Daoy (cell line): ENCODE measurements around the gene SNED1. TPM values are rescaled to one million over a fixed set of nuclear protein-coding genes. Genes with fewer than 3 reads are reported as not detected.

Experiments
- DNase-seq: peaks from one replicate; pipeline ENCODE4 v3.0.0-alpha.2; 2015; ENCODE audit warnings: low read depth
- total RNA-seq: library from RNA; depleted of rRNA; stranded (reverse); fragments of >200 nt; shearing (Covaris generic); gene quantifications from 2 replicates; pipeline ENCODE4 v1.2.3, GENCODE V29; 2014

SNED1 gene
- total RNA-seq, 1 experiment from 2014 or later, result 0.06 TPM

DNA sequence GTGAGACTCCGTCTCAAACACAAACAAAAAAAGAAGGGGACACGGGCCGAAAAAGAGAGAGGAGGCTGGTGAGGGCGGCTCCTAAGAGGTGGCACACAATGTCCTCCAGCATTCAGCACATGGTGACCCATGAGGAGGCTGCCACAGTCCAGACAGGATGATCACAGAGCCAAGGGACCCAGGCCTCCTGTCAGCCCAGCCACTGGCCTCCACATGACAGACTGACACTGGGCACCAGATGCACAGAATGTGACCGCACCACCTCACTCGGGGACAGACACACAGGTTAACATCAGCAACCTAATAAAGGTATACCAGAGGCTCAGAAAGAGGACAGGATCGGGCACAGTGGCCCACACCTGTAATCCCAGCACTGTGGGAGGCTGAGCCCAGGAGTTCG, 129.8 kb downstream of the SNED1 start:
- no peak for DNase-seq

DNA sequence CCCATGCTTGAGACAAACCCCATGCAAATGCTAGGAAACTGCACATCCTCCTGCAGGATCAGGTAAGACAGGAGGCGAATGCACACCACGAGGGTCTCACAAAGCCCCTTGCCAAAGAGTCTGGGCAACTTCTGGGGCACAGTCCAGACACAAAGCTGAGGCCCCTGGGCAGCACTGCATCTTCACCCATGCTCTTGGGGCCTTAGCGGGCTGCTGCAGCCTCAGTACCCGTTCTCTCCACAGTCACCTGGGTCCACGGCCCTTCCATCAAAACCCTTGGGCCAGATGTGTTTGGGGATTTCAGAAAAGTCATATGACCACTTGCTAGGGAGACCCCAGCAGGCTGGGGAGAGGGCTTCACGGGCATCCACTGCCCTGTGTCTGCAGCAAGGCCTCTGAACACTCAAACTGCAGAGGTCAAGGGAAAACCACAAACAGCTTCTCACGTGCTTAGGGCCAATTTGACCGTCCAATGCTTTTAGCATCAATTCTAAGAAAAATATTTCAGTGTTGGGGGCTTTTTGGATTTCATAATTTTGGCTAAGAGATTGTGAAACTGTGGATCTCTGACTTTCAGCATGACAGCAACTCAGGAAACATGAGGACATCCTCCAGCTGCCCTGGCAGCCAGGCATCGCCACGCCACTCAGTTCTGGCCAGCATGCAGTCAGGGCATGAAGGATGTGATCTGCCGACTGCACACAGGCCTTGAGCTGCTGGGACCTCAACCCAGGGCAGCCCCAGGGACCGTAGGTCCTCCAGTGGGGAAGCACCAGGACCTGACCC, 130.9 kb downstream of the SNED1 start:
- DNase-seq, result no peak

DNA sequence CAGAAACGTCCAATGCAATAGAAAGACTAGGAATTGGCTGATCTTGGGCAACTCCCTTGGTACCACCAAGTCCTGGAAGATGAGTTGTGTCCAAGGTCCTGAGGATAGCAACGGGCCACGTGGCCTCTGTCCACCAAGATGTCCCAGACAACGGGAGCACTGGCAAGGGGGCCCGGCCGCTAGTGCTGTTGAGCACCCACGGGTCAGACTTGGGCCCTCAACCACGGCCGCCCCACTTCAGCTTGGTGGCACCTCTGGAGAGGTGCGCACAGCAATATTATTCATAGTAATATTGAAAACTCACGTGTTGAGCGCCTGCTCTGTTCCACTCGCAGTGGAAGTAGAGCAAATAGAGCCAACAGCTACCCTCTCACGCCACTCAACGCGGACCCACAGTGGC, 131.9 kb downstream of the SNED1 start:
- no peak for DNase-seq

GRCh38 chr2:241131531-241131930, 133.1 kb downstream of the SNED1 start:
- no peak for DNase-seq

DNA sequence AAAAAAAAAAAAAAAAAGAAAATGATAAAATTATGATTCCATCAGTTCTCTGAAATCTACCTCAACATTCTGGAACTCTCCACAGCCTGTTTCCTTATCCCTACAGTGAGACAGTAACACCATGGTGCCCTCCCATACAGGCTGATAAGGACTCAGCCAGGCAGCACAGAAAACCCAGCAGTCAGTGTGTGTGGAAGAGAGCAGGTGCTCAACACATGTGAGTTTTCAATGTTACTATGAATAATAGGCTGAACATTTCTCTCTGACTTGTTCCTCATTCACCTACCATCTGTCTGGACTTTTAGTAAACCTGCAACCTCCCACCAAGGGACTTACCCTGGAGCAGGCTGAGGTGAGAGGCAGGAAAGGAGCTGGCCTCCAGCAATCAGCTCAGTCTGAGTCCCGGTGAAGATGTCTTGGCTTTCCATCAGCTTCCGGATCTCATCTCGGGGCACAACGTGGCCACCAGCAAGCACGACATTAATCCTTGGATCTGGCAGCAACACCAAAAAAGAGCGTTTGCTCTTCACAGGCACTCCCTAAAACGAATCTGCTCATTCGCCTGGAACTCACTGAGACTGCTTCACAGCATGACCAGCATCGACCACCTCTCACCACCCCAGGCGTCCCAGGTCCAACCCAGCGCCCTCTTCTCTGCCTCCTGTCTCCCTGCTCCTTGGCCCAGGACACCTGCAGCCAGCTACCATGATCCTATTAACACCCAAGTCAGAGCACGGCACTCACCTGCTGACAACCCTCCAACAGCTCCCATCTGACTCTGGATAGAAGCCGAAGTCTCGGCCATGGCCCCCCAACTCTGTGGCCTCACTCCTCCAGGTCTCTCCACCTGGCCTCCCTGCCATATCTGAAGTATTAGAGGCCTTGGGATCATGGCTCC, 134.4 kb downstream of the SNED1 start:
- DNase-seq, result no peak

DNA sequence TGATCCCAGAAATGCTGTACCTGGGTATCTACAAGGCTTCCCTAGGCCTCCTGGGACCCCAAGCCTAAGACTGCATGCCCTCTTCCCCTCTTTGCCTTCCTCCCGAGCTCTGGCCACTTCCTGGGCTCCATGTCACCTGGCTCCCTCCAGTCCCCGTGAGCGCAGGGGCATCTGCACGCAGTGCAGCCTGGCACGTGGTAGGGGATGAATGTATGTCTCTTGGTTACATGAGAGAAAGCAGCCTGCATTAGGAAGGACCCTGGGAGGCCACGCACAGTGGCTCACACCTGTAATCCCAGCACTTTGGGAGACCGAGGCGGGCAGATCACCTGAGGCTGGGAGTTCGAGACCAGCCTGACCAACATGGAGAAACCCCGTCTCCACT, 135.0 kb downstream of the SNED1 start:
- no peak for DNase-seq

DNA sequence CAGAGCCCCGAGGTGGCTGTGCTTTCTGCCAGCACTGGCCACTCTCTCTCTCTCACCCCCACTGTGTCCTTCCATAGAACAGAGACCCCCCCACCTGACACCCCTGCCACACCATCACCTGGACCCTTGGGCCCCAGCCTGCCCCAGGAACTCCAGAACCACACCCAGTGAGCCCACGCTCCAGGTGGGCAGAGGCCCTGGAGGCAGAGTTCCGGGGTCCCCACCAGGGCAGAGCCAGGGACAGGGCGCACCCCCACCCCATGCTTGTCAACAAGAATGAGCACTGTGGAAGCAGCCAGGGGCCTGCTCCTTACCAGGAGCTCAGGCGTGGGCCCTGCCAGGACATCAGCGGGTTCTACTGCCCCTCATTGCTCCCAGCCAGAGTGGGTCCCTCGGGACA, 136.3 kb downstream of the SNED1 start:
- no peak for DNase-seq

- DNase-seq, result no peak
Observed at GRCh38 chr2:241135737-241136136, 137.3 kb downstream of the SNED1 start.

DNA sequence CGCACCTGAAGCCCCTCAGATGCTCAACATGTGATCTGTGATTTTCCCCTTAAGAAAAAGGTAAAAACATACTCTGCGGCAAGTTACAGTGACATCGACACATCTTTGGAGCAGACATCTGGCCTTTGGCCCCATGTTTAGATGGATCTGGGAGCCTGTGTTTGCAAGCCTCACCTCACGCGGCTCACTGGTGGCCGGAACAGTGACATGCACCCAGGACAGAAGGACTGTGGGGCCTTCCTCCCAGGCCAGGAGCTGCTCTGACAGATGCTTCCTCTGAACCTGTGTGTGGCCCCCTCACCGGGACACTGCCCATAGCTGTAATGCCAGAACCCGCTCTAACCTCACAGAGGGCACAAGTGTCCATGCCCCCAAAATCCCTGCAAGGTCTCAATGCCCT, 137.8 kb downstream of the SNED1 start:
- no peak for DNase-seq

DNA sequence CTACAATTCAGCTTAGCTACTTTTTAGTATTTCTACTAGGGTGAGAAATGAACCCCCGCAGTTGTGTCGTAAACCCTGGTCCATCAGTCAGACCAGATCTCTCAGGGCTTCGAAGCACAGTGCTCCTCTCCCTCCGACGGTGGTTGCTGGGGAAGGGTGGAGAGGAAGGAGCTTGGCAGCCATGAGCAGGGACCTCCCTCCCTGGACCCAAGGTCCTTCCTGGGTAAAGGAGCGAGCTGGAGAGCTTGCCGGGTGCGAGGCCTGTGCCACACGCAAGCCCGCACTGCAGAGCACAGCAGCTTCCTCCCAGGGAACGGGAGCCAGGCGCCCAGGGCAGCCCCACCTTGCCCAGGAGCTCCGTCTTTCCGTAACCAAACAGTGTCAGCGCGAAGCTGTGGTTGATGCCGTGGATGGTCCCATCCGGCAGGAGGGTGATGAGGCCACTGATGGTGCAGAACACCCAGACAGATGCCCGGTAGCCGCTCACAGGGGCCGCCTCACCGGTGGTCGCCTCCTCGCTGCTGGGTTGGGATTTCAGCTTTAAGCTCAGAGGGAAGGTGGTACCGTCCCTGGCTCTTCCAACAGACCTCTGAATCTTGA, 138.3 kb downstream of the SNED1 start:
- no peak for DNase-seq

- no peak for DNase-seq
Observed at GRCh38 chr2:241137276-241138190, 139.1 kb downstream of the SNED1 start.

DNA sequence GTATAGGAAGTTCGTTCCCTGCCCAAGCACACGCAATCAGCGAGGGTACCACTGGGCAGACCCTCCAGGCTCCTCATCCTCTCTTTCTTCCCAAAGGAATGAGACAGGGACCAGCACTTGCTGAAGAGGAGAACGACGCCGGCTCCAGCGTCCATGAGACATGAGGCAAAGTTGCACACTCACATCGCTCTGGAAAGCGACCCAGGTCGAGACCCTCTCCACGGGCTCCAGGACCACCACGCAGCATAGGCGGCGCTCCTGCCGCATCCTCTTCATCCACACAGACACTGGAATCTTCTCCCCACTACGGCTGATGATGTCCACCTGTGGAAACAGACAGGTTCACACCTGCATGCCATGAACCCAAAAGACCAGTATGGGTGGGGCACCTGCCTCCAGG, 140.1 kb downstream of the SNED1 start:
- DNase-seq, result no peak

DNA sequence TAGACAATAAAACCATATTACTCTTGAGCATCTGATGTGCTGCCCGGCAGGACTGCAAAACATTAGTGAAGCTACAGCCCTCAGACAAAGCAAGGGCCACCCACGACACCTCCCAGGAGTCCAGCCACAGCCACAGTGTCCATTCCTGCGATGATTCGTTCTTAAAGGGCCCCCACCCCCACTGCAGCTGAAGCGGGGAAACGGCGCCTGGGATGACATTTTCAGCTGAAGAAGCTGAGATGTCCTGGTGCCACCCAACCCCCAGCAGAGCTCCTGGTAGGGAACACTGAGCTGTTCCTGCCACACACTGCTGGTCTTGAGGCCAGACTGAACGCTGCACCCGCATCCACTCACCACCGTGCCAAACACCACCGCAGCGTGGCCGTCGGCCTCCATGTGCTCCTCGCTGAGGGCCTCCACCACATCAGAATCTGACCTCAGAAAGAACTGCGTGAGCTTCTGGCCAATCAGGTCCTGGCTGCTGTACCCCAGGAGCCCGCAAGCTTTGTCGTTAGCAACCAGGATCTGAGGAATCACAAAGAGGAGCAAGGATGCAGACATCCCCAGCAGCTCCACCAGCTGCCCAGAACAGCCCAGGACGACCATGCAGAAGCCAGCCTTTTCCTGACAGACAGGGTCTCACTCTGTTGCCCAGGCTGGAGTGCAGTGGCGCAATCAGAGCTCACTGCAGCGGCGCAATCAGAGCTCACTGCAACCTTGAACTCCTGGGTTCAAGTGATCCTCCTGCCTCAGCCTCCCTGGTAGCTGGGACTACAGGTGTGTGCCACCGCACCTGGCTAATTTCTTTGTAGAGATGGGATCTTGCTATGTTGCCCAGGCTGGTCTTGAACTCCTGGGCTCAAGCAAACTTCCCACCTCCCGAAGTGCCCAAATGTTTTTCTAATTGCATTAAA, 141.4 kb downstream of the SNED1 start:
- no peak for DNase-seq

DNA sequence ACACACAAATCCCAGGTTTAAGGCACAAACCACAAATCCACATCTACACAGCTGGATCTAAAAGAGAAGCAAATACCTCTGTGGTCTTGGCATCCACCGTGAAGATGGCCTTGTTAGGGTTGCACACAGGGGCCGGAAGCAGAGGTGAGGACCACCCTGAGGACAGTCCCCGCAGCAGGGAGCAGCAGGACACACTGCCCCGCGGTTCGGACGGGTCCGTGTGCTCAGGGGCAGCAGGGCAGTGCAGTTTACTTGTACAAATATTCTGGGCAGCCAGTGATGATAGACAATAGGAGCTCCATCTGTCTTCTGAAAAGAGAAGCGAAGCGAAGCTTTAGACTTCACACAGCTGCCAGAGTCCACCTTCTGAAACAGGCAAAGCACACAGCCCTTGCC, 142.0 kb downstream of the SNED1 start:
- DNase-seq, result no peak

DNA sequence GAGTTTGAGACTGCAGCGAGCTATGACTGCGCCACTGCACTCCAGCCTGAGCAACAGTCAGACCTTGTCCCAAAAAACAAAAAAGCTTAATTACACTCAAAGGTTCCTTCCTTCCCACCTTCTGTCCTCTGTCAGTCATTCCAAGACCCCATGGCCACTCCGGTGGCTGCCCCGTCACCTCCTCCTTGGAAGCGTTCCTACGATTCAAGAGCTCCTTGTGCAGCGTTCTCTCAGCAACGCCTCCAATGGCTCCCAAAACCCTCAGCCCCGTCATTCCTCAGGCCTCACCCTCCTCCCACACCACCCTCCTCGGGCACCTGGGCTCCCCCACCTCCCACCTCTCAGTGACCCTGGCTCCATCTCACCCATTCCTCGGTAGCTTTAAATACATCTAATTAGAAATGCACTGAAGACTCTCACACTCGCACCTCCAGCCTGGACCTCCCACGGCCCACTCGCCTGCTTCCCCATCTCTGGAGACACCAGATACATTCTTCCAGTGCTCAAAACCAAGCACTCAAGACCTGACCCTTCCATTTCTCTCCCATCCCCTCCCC, 142.9 kb downstream of the SNED1 start:
- DNase-seq, result no peak

GRCh38 chr2:241142063-241142462, 143.6 kb downstream of the SNED1 start:
- DNase-seq, result no peak

DNA sequence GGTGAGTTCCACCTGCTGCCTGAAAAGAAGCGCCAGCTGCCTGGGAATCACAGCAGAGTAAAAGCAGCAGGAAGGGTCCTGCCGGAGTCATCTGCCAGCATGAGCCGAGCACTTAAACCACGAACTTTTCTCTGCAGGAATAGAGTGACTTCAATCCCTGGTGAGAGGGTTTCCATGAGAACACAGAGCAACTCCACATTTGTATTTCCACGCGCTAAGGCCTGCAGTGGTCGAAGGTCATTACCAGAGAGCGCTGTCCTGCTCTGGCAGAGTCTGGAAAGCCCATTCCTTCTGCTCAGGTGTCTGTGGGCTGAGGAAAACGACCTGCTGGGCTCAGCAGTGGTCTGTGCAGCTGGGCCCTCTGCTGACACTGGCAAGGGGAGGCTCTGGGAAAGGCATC, 144.2 kb downstream of the SNED1 start:
- no peak for DNase-seq
